PC-9 (cell line): ENCODE results near the gene ZNF397. TPM values are rescaled to one million over a fixed set of nuclear protein-coding genes. Genes with fewer than 3 reads are reported as not detected.

Source experiments
- BruUV-seq: library from RNA; stranded (reverse); fragments of 400-500 nt; replicated peaks from 2 replicates; lab custom pipeline; 2021; lab: Mats Ljungman, UMichigan
- CTCF ChIA-PET: fragments of 300-600 bp; sonication (Branson Sonifier 250); formaldehyde crosslinking; loops from one replicate; lab custom pipeline; 2022; ENCODE audit warnings: antibody characterized with exemption; lab: Charles Lee
- POLR2A ChIA-PET: fragments of 300-600 bp; sonication (Branson Sonifier 250); formaldehyde crosslinking; loops from one replicate; lab custom pipeline; 2022; ENCODE audit warnings: antibody characterized with exemption; ENCODE audit not compliant: unreplicated experiment; lab: Charles Lee
- DNase-seq, 2 experiments: peaks; one replicate each; pipeline versions ENCODE4 v3.0.0 to v3.0.0-alpha.2; 2015 to 2022; ENCODE audit warnings: mixed read lengths in 1 of 2
- H2AFZ ChIP-seq: fragments of 200-600 bp; sonication (generic); 2 replicates; pipeline ENCODE4 v1.8.1; 2017; ENCODE audit warnings: antibody characterized with exemption
- H3F3A ChIP-seq: fragments of 200-600 bp; sonication (generic); 2 replicates; pipeline ENCODE4 v1.8.1; 2017; ENCODE audit warnings: antibody characterized with exemption, mild to moderate bottlenecking, low read depth; ENCODE audit not compliant: insufficient read depth
- H3K27ac ChIP-seq: fragments of 200-600 bp; sonication (generic); 2 replicates; pipeline ENCODE4 v1.6.1; 2016; ENCODE audit warnings: mixed run types
- H3K27me3 ChIP-seq: fragments of 200-600 bp; sonication (generic); 2 replicates; pipeline ENCODE4 v1.6.1; 2016; ENCODE audit warnings: low read depth, mixed run types; ENCODE audit not compliant: insufficient read depth
- H3K36me3 ChIP-seq: fragments of 200-600 bp; sonication (generic); 2 replicates; pipeline ENCODE4 v1.6.1; 2016; ENCODE audit warnings: low read depth, mixed run types
- H3K4me1 ChIP-seq: fragments of 200-600 bp; sonication (generic); replicated peaks from 2 replicates; pipeline ENCODE4 v1.6.1; 2016; ENCODE audit warnings: mixed run types; ENCODE audit not compliant: insufficient read depth
- H3K4me2 ChIP-seq: fragments of 200-600 bp; sonication (generic); 2 replicates; pipeline ENCODE4 v1.6.1; 2017; ENCODE audit warnings: mixed run types
- H3K4me3 ChIP-seq: fragments of 200-600 bp; sonication (generic); 2 replicates; pipeline ENCODE4 v1.6.1; 2016; ENCODE audit warnings: mixed run types
- H3K79me2 ChIP-seq: fragments of 200-600 bp; sonication (generic); 2 replicates; pipeline ENCODE4 v1.6.1; 2017; ENCODE audit warnings: low read depth, mixed run types
- H3K9me2 ChIP-seq: fragments of 200-600 bp; sonication (generic); 2 replicates; pipeline ENCODE4 v1.8.1; 2017; ENCODE audit warnings: mild to moderate bottlenecking; ENCODE audit not compliant: insufficient read depth
- H3K9me3 ChIP-seq: fragments of 200-600 bp; sonication (generic); 2 replicates; pipeline ENCODE4 v1.8.1; 2016; ENCODE audit warnings: low read depth; ENCODE audit not compliant: insufficient read depth
- H4K20me1 ChIP-seq: fragments of 200-600 bp; sonication (generic); 2 replicates; pipeline ENCODE4 v1.8.1; 2017; ENCODE audit not compliant: insufficient read depth
- EZH2 ChIP-seq: fragments of 200-600 bp; sonication (generic); IDR thresholded peaks from 2 replicates; pipeline ENCODE4 v1.8.0; 2017; ENCODE audit warnings: antibody characterized with exemption, low read depth
- intact Hi-C: fragments of 100-400 bp; cut with micrococcal nuclease; formaldehyde crosslinking; loops from one replicate; pipeline ENCODE4 v1.10.0; 2022; ENCODE audit not compliant: unreplicated experiment
- total RNA-seq: library from RNA; stranded (reverse); gene quantifications from 2 replicates; pipeline ENCODE4 v1.2.3, GENCODE V29; 2021
- TF ChIP-seq, protein P1 (sequence below): fragments of 200-600 bp; sonication (generic); conservative IDR thresholded peaks from 2 replicates; pipeline ENCODE4 v1.6.1; 2017; ENCODE audit warnings: mixed run types, antibody characterized with exemption, mild to moderate bottlenecking, moderate library complexity

The ZNF397 gene
- total RNA-seq, 1 experiment from 2014 or later, result 9.3 TPM

GRCh38 chr18:35252466-35252865 is 11.6 kb downstream of the ZNF397 start:
- CTCF ChIA-PET, result no interaction called here
- no TSS peak for BruUV-seq
- no peak for DNase-seq
- intact Hi-C loops, result no loop called here
- Histone ChIP-seq H3K27me3 (no peaks in the 10 kb centered on the region), H3K79me2 (no peaks in the 10 kb centered on the region), H3K36me3 (no peaks in the 10 kb centered on the region), H3K4me3 (no peak overlapping the region), H3F3A (no peaks in the 10 kb centered on the region), H2AFZ (no peak overlapping the region), H3K27ac (no peak overlapping the region), H3K4me2 (no peak overlapping the region), H4K20me1 (no peaks in the 10 kb centered on the region), H3K4me1 (no peaks in the 10 kb centered on the region), H3K9me3 (peaks cover 9% of the 10 kb centered on the region; the same call in 1 of the 2 replicates), H3K9me2 (no peaks in the 10 kb centered on the region)
- no peak for TF ChIP-seq EZH2
- POLR2A ChIA-PET, result no interaction called here

DNA sequence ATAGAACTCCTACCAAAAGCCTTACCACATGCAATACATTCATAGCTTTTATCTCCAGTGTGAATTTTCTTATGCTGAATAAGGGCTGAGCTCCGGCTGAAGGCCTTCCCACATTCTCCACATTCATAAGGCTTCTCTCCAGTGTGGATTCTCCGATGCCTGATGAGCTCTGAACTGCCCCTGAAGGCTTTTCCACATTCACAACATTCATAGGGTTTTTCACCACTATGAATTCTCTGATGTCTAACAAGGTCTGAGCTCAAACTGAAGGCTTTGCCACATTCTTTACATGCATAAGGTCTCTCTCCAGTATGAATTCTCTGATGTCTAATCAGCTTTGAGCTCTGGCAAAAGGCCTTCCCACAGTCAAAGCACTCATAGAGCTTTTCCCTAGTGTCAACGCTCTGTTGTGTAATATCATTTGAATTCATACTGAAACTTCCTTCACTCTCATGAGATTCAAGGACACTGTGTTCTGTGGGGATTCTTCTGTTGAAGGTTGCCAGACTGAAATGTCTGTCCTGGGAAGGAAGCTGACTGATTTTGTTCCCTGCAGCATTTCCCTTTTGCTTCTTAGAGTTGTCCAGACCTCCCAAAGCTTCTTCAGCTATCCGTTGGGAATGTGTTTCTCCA is 12.9 kb downstream of the ZNF397 start:
- H3K9me2 ChIP-seq, result no peaks in the 10 kb centered on the region
- no peaks in the 10 kb centered on the region for H3K36me3 ChIP-seq
- ChIA-PET CTCF (no interaction called here), POLR2A (interaction anchor here (0.6 kb wide), 1 partner anchor 36 kb away, joined by 6 read pairs; the partner anchor contains the start of gene ZSCAN30)
- H4K20me1 ChIP-seq, result no peaks in the 10 kb centered on the region
- no peak for TF ChIP-seq EZH2
- TF ChIP-seq, protein P1, sequence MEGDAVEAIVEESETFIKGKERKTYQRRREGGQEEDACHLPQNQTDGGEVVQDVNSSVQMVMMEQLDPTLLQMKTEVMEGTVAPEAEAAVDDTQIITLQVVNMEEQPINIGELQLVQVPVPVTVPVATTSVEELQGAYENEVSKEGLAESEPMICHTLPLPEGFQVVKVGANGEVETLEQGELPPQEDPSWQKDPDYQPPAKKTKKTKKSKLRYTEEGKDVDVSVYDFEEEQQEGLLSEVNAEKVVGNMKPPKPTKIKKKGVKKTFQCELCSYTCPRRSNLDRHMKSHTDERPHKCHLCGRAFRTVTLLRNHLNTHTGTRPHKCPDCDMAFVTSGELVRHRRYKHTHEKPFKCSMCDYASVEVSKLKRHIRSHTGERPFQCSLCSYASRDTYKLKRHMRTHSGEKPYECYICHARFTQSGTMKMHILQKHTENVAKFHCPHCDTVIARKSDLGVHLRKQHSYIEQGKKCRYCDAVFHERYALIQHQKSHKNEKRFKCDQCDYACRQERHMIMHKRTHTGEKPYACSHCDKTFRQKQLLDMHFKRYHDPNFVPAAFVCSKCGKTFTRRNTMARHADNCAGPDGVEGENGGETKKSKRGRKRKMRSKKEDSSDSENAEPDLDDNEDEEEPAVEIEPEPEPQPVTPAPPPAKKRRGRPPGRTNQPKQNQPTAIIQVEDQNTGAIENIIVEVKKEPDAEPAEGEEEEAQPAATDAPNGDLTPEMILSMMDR, result no peak
- H3K4me1 ChIP-seq, result no peaks in the 10 kb centered on the region
- H3K4me3 ChIP-seq, result no peak overlapping the region
- H3K9me3 ChIP-seq, result peaks cover 9% of the 10 kb centered on the region; the same call in 1 of the 2 replicates
- H3F3A ChIP-seq, result no peaks in the 10 kb centered on the region
- DNase-seq, result no peak
- H2AFZ ChIP-seq, result no peak overlapping the region
- BruUV-seq, result no TSS peak
- no peaks in the 10 kb centered on the region for H3K79me2 ChIP-seq
- no peaks in the 10 kb centered on the region for H3K27me3 ChIP-seq
- intact Hi-C loops, result no loop called here
- no peak overlapping the region for H3K27ac ChIP-seq
- no peak overlapping the region for H3K4me2 ChIP-seq

DNA sequence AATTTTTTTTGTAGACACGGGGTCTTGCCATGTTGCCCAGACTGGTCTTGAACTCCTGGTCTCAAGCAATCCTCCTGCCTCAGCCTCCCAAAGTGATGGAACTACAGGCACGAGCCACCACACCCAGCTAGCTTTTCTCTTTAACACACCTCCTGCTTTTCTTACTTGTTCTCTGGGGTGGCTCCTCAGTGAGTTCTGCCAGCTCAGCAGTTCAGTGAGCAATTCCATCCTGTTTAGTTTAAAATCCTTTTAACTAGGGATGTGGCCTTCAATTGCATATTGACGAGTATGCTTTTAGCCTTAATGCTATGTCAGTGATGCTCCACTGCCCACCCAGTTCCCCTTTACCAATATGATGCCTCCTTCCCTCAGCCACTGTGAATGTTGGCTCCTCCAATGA is 16.1 kb downstream of the ZNF397 start:
- no peaks in the 10 kb centered on the region for H3K27me3 ChIP-seq
- no peaks in the 10 kb centered on the region for H3K79me2 ChIP-seq
- H2AFZ ChIP-seq, result no peak overlapping the region
- ChIA-PET CTCF (no interaction called here), POLR2A (no interaction called here)
- no peak overlapping the region for H3K27ac ChIP-seq
- no peaks in the 10 kb centered on the region for H3K36me3 ChIP-seq
- no peaks in the 10 kb centered on the region for H3K4me1 ChIP-seq
- BruUV-seq, result no TSS peak
- TF ChIP-seq, protein P1, result no peak
- no peak for TF ChIP-seq EZH2
- intact Hi-C loops, result no loop called here
- no peaks in the 10 kb centered on the region for H3K9me2 ChIP-seq
- H3F3A ChIP-seq, result no peaks in the 10 kb centered on the region
- no peak overlapping the region for H3K4me3 ChIP-seq
- peaks cover 6% of the 10 kb centered on the region; the same call in 1 of the 2 replicates for H3K9me3 ChIP-seq
- no peak for DNase-seq
- H4K20me1 ChIP-seq, result no peaks in the 10 kb centered on the region
- no peak overlapping the region for H3K4me2 ChIP-seq

GRCh38 chr18:35264409-35264808 is 23.6 kb downstream of the ZNF397 start:
- ChIA-PET POLR2A (no interaction called here), CTCF (no interaction called here)
- H3K4me1 ChIP-seq, result no peaks in the 10 kb centered on the region
- H4K20me1 ChIP-seq, result no peaks in the 10 kb centered on the region
- H3K27ac ChIP-seq, result no peak overlapping the region
- no peak overlapping the region for H2AFZ ChIP-seq
- H3K4me3 ChIP-seq, result no peak overlapping the region
- no TSS peak for BruUV-seq
- no peak overlapping the region for H3K4me2 ChIP-seq
- TF ChIP-seq, protein P1, result no peak
- TF ChIP-seq EZH2, result no peak
- DNase-seq, result no peak
- no peaks in the 10 kb centered on the region for H3K9me2 ChIP-seq
- H3F3A ChIP-seq, result no peaks in the 10 kb centered on the region
- no peaks in the 10 kb centered on the region for H3K27me3 ChIP-seq
- H3K36me3 ChIP-seq, result no peaks in the 10 kb centered on the region
- no peaks in the 10 kb centered on the region for H3K9me3 ChIP-seq
- intact Hi-C loops, result no loop called here
- no peaks in the 10 kb centered on the region for H3K79me2 ChIP-seq
